CD4-positive, alpha-beta T cell treated with Interferon gamma for 1 hour (primary cell): ENCODE data around the gene MAGEB1.

Experiments
- DNase-seq: peaks from one replicate; pipeline ENCODE4 v3.0.0-alpha.2; 2020

MAGEB1 gene, protein sequence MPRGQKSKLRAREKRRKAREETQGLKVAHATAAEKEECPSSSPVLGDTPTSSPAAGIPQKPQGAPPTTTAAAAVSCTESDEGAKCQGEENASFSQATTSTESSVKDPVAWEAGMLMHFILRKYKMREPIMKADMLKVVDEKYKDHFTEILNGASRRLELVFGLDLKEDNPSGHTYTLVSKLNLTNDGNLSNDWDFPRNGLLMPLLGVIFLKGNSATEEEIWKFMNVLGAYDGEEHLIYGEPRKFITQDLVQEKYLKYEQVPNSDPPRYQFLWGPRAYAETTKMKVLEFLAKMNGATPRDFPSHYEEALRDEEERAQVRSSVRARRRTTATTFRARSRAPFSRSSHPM

DNA sequence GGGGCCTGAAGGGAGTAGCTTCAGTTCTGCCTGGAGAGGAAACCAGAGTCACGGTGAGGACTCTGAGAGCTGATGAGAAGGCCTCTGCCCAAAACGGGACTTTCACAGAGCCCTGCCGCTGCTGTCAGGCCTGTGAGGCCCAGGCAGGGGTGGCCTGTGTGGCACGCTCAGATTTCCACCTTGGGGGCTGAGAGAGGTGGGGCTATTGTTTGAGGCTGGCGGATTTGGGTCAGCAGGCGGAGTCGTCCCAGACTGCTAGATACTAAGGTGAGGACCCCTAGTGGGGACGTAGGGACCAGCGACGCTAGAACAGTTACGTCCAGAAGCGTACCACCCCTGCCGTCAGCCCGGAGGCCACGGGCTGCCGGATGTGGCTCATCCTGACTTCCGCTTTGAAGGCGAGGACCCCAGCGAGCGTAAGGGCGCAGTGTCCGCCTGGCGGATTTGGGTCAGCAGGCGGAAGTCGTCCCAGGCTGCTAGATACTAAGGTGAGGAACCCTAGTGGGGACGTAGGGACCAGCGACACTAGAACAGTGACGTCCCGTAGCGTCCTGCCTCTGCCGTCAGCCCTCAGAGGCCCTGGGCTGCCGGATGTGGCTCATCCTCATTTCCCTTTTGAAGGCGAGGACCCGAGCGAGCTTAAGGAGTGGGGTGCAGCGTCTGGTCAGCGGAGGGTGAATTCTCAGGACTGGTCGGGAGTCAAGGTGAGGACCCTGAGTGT lies at the start of gene MAGEB1:
MAGEB1 (plus strand) TSS at position 378 of the 721 bp plus-strand sequence. CDS start 3,348 bp downstream, outside the sequence.
- no peak for DNase-seq

DNA sequence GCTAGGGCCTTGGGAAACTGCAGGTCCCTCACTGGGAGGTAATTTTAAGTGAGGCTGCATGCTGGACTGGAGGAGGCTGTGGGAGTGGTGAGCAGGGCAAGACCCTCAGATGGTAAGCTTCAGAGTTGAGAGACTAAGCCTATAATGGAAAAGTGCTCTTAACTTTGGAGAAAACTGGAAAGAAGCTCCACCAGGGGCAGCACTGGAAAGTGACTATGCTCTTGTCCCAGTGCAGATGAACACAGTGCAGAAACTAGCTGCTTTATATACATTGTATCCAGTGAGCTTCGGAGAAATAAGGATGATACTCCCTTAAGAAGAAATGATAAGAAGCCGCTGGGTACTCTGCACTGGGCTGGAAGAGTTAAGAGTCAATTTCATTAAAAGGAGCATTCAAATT lies 34.8 kb upstream of the MAGEB1 start:
- no peak for DNase-seq

DNA sequence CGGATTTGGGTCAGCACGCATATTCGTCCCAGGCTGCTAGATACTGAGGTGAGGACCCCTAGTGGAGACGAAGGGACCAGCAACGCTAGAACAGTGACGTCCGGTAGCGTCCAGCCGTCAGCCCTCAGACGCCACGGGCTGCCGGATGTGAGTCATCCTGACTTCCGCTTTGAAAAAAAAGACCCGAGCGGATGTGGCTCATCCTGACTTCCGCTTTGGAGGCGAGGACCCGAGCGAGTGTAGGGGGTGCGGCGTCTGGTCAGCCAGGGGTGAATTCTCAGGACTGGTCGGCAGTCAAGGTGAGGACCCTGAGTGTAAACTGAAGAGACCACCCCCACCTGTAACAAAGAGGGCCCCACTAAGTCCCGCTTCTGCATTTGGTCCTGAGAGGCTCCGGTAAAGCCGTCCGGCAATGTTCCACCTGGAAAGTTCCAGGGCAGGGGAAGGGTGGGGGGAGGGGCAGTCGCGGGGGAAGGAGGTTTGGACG lies 31.5 kb upstream of the MAGEB1 start, which contains the start of gene MAGEB2:
MAGEB2 (plus strand) TSS at position 207 of the 487 bp plus-strand sequence. CDS start 3,018 bp downstream, outside the sequence.
- no peak for DNase-seq

DNA sequence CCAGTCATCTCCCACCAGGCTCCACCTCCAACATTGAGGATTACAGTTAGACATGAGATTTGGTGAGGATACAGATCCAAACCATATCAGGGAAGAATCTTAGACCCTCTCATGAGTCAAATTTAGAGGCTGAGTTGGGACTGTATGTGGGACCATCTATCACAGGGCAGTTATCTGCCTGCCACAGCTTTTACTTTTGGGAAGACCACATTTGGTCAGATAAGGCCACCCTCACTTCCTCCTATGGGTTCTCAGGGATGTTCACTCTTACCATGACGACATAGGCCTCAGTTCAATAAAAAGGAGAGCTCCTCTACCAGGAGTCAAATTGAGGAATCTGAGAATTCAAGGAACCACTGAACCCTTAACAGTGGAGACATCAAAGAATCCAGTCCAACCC lies 29.5 kb upstream of the MAGEB1 start:
- no peak for DNase-seq

DNA sequence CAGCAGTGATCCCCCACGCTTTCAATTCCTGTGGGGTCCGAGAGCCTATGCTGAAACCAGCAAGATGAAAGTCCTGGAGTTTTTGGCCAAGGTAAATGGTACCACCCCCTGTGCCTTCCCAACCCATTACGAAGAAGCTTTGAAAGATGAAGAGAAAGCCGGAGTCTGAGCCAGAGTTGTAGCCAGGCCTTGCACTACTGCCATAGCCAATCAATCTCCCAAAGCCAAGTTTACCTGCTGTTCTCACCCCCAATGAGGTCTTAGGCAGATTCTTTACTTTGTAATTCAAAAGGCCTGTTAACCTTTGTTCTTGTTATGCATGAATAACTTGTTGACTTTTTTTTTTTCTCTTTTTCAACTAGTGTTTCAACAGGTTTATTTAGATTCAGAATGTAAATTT lies 27.6 kb upstream of the MAGEB1 start:
- no peak for DNase-seq

DNA sequence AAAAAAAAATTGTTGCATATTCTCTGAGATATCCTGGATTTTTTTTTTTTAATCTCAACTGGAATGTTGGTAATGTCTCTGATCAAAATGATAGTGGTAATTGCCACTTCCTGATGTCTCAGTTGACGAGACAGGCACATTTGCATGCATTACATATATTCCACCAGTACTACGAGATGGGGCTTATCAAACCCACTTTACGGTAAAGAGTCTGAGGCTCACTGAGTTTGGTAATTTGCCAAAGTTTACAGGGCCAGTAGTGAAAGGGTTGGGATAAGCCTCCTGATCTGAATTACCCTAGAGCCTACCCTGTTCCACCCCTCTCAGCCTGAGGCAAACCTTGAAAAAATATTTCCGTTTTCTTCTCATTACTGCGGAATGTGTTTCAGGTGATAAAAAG lies 26.3 kb upstream of the MAGEB1 start:
- DNase-seq = no peak

DNA sequence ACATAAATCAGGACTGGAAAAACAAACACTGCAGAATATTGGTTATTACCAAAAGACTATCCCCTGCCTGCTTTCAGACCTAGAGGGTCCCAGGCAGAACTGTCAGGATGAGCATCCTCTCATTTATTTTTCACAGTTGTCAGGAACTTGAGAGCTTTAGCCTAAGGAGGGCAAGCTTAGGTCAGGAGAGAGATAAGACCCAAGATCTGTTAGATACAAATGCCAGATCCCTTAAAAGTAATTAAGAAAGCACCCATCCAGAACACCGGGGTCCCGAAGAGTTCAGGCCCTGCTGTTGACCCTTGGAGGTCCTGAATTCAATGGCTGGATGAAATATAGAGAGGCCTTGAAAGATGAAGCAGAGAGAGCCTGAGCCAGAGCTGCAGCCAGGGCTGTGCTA lies 22.4 kb upstream of the MAGEB1 start:
- DNase-seq = no peak

DNA sequence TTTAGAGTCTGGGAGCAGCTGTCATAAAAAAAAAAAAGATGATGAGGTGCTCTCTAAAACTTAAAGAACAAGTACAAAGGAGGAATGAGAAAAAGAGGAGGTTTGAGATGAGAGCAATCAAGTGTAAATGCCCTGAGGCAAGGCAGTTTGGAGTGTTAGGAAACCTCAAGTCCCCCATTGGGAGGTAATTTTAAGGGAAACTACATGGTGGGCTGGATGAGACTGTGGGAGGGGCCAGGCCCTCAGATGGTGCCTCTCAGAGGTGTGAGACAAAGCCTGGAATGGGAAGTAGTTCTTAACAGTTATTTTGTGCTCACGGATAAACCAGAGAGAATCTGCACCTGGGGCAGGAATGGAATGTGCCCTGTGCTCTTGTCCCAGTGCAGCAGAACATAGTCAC lies 18.4 kb upstream of the MAGEB1 start:
- no peak for DNase-seq

DNA sequence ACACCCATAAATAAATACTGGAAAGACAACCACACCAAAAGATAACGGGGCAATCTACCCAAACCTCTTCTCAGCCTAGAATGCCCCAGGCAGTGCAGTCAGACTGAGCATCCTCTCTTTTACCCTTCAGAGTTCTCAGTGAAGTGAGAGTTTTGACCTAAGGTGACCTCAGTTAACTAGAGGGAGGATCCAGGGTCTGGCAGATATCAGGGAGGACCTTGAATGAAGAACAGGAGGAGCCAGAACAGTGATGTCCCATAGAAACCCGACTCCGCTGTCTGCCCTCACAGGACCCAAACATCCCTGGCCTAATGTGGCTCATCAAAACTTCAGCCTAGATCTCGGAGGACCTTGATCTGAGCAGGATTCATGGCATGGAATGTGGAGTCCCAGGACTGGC lies 16.6 kb upstream of the MAGEB1 start, which contains the start of gene MAGEB3:
MAGEB3 (plus strand) TSS at position 263 of the 400 bp plus-strand sequence. CDS start 5,268 bp downstream, outside the sequence.
- no peak for DNase-seq

DNA sequence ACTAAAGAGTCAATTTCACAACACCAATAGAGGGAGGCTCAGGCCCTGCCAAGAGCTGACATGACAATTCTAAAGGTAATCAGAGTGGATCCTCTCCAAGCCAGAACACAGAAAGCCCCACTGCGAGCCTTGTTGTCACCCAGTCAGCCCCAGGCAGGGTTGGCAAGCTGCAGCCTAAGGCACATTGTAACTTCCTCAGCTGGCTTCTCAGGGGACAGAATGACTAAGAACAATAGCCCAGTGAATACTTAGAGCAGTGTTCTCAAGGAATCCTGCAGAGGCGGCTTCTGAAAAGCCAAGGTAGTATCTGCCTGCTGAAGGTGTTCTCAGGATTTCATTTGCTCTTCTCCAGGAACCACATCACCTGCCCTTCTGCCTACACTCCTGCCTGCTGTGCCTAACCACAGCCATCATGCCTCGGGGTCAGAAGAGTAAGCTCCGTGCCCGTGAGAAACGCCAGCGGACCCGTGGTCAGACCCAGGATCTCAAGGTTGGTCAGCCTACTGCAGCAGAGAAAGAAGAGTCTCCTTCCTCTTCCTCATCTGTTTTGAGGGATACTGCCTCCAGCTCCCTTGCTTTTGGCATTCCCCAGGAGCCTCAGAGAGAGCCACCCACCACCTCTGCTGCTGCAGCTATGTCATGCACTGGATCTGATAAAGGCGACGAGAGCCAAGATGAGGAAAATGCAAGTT lies 5.1 kb upstream of the MAGEB1 start, which contains the start of gene MAGEB4:
MAGEB4 (plus strand) TSS at position 277 of the 692 bp plus-strand sequence; CDS start at position 413, 136 bp downstream.
- no peak for DNase-seq

DNA sequence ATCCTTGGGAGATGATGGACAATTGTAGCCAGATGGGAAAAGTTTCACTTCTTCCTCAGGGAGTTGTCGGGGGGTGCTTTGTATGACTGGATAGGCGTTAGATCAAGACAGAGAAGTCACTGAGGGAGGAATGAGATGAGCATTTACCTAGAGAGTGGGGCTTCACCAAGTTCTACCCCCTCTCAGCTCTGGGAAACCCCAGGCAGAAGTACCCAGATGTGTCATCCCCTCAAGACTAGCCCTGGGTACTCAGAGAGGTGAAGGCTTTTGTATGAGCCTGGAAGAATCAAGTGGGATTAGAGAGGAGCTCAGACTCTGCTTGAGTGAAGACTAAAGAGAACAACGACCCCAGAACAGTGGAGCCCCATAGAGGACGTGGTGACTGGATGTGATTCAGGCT lies 1.9 kb downstream of the MAGEB1 start:
- no peak for DNase-seq

DNA sequence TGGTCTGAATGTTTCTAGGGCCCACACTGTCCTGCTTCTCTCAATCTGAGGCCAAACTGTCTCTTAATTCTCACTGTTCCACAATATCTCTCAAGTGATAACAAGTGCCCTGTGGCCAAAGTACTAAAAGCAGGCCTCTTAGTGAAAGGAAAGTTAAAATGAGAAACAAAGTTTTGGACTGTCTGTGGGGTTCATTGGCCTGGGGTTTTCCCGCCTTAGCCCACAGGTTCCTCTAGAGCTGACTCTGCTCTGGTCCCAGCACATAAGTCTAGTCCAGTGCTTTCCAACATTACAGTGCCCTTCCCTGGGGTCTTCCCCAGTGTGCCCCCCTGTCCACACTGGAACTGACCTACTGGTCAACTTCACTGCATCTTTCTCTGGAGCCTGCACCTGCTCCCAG lies 6.3 kb downstream of the MAGEB1 start:
- DNase-seq = no peak

DNA sequence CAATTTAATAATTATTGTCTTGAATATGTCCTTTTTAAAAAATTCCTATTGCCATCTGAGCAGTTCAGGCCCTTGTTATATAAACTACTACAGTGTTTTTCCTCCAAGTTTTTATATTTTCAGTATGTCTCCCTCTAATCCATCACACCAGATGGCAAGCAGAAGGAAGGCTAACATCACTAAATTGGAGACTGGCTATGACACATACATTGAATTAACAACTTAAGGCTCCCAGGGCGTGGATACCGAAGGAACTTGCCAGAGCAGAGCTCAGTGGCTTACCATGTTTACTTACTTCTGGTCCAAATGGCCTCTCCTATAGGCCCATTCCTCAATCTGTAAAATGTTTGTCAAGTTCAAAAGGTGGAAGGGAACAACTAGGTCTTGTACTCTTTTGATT lies 13.0 kb downstream of the MAGEB1 start:
- no peak for DNase-seq

DNA sequence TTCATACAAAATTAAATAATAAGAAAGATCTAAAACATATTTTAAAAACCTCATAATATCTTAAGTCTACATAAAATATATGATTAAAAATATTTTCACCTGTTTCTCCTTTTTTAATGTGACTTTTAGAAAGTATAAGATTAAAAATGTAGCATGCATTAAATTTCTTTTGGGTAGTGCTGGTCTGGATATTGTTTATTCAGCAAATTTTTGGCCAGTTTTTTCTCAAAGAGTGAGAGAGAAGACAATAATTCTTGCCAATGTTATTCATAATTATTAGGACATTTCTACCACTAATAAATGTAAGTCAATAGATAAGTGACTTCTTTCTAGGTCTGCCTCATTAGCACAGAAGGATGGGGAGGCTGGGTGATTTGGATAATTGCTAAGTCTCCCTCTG lies 14.1 kb downstream of the MAGEB1 start:
- no peak for DNase-seq

DNA sequence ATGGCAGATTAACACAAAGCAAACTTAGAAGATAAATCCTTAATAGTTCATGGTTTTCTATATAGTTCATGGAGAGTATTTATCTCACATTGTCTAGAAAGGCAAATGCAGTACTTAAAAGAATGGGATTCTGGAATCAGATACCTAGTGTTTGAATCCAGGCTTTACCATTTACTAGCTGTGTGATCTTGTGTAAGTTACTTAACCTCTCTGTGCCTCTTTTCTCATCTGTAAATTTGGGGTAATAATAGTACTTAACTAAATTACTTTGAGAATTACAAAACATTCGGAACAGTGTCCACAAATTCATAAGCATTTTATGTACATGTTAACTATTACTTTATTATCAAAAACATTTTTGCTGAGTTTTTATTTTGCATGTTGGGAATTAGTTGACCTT lies 15.8 kb downstream of the MAGEB1 start:
- no peak for DNase-seq

DNA sequence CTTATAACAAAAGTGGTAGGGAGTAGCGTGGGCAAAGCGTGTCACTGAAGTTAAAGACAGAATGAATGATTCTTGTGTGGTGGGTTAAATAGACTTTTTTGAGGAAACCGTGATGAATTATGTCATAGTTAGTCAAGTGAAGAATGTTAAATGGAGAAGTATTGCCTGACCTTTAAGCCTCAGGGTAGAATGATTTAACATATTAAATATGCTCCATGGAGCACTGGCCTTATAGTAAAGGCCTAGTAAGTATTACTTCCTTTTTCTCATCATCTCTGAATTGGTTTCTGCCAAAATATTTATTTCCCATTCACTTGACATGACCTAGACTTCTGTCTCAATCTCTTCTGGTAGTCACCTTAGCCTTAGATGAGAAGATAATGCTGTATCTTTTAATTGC lies 23.7 kb downstream of the MAGEB1 start:
- no peak for DNase-seq

DNA sequence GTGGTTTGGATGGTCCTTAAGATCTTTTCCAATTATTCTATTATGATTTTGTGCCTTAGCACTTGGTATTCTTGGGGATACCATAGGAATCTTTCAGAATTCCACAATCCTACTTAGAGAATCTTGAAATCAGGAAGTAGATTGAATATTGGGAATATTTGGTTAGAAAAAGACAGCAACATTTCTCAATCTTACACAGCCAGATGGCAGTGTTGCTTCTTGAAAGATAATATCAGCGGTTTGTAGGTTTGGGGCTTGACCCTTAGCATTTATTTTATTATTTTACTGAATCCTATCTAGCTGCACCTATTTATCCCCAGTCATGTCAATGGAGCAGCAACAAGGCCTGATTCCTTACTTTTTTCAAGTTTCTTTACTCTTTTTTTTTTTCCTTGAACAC lies 28.6 kb downstream of the MAGEB1 start:
- no peak for DNase-seq

DNA sequence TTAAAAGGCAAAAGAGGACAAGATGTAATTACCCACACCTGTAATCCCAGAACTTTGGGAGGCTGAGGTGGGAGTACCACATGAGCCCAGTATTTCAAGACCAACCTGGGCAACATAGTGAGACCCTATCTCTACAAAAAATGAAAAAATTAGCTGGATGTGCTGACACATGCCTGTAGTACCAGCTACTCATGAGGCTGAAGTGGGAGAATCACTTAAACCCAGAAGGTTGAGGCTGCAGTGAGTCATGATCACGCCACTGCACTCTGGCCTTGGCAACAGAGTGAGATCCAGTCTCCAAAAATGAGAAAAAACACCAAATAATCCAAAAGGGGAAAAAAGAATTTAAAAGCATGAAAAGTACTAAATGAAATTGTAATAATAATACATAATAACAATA lies 31.4 kb downstream of the MAGEB1 start:
- DNase-seq = no peak

DNA sequence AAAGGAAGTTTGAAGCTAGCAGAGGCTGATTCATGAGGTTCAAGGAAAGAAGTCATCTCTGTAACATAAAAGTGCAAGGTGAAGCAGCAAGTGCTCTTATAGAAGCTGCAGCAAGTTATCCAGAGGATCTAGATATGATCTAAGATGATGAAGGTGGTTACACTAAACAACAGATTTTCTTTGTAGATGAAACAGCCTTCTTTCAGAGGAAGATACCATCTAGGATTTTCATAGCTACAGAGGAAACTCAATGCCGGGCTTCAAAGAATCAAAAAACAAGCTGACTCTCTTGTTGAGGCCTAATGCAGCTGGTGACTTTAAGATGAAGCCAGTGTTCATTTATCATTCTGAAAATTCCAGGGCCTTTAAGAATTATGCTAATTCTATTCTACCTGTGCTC lies 33.5 kb downstream of the MAGEB1 start:
- no peak for DNase-seq

DNA sequence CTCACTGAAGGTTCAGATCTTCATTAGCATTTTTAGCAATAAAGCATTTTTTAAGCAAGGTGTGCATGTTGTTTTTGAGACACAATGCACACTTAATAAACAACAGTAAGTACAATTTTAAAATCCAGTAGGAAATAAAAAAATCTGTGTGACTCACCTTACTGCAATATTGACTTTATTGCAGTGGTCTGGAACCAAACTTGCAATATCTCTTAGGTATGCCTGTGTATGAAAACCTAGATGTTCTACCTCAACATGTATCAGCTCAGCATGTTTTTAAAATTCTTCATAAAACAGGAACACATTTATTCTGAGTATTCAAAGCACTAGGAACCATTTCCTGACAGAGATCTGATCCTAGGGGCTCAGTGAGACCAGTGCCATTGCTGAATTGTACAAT lies 35.6 kb downstream of the MAGEB1 start:
- no peak for DNase-seq

DNA sequence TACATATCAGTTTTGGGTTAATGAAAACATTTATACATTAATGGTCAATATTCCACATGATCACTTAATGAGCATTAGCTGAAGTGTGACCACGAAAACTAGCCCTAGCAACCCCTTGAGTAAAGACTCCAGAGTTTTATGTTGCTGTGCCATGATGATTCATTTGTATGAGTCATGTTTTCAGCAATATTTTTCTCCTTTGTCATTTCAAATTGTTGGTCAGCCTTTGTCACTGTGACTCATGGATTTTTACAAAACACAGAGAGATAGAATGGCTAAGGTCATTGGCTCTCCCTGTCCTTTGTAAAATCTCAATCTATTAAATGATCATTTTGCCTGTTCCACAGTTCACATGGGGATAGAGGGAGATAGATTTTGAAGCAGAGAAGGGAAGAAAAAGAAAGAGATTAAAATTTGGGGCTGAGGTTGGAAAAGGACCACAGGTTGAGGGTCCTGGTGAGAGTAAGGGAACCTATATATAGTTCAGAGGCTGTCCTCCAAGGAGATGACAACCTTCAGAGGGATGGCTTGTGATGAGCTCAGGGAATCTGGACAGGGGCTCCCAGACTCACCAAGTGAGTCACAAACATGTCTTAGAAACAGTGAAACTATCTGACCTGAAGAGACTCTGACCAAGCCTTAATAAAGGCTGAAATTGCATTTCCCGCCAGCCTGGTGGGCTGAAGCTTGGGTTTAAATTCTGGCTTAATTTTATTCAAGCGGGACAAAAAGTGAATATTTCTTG lies 36.7 kb downstream of the MAGEB1 start:
- DNase-seq = no peak

DNA sequence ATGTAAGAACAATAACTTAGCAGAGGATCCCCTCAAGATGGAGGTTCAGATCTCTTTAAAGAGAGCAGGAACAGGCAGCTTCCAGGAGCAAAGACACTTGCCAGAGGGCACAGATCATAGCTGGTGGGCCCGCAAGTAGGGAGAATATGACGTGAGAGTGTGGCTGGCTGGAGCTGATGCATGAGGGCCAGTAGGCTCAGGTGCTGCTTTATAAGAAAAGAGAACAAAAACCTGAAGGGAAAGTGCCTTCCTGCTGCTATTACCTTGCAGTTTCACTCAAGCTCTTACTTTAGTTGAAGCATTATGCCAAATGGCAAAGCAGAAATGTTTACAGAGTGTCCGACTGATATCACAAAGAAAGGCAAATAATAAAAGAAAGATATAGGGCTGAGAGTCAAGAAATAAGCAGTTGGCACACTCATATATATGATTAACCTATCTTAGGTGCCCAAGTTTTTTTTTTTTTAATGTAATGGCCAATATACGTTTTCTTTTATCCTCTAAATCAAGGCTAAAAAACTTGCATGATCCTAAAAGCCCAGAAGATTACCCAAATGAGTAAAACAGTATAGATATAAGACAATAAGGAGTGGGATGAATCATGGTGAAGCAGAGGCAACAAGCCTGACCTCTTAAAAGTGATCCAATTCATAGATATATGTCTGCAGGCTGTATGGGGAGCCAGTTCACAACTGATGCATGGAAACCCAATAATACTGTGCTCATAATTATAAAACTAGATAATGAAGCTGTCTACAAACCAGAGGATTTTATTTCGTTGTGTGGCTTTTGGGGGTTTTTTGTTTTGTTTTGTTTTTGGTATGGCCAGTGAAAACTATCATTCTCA lies 49.7 kb downstream of the MAGEB1 start:
- DNase-seq = no peak
